Suppressor macrophage (primary cell): ENCODE data around the gene PLA2G2C.
A peak's percentile ranks its signal among the peaks of the same experiment; 100 is the strongest.

ENCODE experiments used
- DNase-seq, 4 experiments: peaks; one replicate each; pipeline ENCODE4 v3.0.0-alpha.2; 2020 to 2022

The PLA2G2C gene

DNA sequence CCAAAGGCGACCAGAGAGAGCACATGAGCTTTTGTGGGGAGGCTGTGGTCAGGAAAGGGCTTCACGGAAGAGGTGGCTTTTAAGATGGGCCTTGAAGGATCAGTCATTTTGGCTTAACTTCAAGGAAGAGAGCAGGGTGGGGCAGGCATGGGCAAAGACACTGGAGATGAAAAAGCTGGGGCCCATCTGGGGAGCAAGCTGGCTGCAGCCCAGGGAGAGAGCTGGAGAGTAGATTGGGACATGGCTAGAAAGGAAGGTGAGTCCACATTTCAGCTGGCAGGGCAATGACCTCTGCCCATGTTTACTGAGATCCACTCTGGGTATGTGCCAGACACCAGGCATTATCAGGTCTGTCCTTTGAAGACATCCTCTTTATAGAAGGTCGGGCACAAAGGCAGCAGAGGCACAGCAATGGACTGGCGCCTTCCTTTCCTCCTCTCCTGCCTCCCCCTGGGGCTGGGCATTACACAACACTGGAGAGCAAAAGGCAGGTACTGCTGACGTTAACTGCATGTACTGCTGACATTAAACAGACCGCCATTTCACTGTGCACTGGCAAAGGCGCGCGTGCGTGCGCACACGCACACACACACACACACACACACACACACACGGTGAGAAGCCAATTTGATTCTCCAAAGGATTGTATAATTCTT, 2.6 kb downstream of the PLA2G2C start:
- DNase-seq = no peak

DNA sequence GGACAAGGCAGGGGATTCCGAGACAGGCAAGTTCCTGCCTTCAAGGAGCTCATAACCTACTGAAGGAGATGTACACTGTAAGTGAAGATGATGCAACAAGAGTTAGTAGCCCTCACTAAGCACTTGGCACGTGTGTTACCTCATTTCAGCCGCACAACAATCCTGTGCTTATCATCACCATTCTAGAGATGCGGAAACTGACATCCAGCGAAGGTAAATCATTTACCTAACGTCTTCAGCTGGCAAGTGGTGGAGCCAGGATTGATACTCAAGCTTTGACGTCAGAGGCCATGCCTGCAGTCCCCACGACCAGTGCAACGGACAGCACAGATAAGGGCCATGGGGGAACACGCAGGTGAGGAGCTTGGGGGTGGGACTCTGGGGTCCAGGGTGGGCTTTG, 3.3 kb downstream of the PLA2G2C start:
- no peak for DNase-seq

DNA sequence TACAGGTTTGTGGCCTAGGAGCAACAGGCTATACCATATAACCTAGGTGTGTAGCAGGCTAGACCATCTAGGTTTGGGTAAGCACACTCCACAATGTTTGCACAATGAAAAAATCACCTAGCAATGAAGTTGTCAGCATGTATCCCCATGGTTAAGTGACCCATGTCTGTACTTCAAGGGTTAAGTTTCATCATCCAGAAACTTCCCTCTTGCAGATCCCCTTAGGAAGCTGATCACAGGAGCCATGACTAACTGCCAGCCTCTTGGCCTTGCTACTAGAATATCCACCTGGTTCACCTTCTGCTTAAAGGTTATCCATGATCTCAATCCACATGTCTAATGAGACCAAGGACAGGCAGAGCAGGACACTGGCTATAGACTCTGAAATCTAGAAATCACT, 3.9 kb downstream of the PLA2G2C start:
- DNase-seq = peak in 2 of 4 experiments; percentile 19 to 51

DNA sequence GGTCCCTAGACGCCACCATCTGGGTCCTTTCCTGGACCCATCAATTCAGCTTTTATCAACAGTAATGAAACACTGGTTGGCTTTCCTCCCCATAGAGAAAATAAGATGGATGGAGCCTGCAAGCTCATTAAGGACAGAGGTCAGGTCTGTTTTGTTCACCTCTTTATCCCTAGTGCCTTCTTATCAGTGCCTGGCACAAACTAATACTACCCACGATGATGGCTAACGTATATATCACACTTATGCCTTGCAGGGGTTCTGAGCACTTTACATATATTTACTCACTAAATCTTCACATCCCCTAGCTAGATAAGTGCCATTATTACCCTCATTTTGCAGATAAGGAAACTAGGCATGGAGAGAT, 5.5 kb downstream of the PLA2G2C start:
- DNase-seq = no peak

DNA sequence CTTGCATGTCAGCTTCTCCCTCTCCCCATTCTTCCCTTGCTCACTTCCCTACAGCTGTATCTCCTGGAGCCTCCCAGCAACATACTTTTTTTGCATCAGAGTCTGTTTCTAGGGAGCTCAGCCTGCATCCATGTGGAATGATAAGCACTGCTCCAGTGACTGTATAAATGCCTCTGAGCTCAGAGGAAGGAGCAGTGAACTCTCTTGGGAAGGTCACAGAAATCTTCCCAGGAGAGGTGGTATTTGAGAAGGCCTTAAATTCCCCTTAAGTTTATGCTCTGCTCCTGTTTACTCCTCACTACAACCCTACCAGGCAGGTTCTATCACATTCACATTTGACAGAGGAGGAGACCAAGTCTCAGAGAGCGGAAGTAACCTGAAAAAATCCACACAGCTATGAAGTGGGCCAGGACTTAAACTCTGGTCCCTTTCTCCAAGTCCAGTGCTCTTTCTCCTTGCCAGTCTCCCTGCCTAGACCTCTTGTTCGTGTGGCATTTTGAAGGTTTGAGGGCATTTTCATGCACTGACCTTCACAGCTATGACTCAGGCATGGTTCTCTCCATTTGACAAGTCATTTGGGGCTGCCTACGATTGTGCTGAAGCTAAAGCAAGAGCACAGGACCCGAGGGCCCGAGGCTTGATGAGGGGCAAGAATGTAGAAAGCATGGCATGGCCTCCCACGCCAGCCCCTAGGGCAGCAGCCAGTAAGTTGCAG, 6.0 kb downstream of the PLA2G2C start:
- no peak for DNase-seq

DNA sequence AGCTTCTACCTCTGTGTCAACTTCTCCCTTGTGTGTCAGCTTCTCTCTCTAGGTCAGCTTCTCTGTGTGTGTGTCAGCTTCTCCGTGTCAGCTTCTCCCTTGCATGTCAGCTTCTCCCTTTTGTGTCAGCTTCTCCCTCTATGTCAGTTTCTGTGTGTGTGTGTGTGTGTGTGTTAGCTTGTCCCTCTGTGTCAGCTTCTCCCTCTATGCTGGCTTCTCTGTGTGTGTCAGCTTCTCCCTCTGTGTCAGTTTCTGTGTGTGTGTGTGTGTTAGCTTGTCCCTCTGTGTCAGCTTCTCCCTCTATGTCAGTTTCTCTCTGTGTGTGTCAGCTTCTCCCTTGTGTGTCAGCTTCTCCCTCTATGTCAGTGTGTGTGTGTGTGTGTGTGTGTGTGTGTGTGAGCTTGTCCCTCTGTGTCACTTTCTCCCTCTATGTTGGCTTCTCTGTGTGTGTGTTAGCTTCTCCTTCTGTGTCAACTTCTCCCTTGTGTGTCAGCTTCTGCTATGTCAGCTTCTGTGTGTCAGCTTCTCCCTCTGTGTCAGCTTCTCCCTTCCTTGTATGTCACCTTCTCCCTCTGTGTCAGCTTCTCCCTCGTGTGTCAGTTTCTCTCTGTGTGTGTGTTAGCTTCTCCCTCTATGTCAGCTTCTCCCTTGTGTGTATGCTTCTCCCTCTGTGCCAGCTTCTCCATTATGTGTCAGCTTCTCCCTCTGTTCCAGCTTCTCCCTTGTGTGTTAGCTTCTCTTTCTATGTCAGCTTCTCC, 6.8 kb downstream of the PLA2G2C start:
- DNase-seq = no peak

DNA sequence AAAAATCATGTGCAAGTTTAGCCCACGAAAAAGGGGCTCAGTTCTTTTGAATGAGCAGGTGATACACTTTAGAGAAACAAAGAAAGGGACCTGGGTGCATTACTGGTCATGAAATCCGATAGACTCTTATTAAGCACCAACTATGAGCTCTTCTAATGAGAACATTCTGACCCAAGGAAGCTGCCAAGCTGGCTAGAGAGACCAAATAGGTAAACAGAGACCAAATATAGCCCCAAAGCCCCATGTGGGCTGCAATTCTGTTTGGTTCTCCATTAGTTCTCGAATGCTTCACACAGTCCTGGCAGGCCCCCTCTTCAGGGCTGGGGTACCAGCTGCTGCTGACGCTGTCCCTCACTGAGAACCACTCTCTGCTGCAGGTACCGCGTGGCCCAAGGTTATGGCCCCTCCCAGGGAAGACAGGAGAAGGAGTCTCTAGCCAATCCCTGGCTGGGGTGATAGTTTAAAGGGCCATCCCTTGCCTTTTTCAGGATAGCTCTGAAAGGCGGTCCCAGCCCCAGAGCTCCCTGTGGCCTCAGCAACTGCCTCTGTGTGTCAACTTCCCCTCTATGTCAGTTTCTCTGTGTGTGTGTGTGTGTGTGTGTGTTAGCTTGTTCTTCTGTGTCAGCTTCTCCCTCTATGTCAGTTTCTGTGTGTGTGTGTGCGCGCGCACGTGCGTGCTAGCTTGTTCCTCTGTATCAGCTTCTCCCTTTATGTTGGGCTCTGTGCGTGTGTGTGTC, 7.5 kb downstream of the PLA2G2C start:
- peak; percentile 14 to 61 (median 35) for DNase-seq

DNA sequence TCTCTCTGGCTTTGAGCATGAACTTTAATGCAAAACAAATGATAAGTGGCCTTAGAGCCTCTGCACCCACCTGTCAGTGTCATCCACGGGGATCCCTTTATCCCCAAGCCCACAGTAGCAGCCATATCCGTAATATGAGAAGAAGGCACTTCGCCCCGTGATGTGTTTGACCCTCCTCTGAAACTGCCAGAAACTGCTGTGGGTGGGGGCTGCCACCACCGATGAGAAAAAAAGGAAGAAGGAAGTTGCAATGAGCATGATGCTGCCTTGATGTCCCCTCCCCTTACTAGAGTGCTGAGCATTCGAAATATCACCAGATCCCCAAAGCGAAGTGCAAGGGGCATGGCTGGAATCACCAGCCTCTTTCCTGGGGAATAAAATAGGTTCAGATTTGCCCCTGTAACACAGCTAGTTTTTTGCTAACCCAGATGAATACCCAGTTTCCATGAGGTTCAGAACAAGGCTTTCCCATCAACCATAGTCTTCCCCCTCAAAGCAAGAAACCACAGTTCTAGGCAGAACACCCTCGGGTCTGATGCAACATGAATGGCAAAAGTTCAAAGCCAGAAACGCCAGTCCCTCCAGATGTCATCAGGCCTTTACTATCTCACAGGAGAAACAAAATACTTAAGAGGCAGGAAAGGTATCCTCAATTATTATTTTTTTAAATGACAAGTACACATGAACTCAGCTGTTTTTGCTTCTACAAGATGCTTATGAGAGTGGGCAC, 11.2 kb downstream of the PLA2G2C start:
- DNase-seq = peak; percentile 36 to 67 (median 58)

DNA sequence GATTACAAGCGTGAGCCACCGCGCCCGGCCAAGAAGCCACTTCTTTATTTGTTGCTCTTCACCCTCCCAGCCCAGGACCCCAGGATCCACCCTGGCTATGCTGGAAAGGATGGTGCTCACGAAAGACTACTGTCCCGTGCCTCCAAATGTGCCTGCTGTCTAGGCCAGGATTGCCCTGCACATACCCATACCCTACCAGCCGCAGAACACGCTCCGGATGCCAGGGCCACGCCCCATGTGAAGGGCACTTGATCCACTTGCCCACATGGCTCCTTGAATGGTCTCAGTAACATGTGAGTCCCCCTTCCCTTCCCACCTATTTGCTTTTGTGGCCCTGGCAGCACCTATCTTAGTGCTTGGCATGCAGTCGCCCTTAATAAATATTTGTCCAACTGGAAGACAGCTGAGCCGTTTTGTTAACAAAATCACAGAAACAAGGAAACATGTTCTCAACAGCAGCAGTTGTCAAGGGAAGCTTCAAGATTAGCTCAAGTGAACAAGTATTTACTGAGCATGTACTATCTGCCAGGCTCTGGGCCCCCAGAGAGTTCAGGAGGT, 14.2 kb downstream of the PLA2G2C start:
- DNase-seq = no peak

DNA sequence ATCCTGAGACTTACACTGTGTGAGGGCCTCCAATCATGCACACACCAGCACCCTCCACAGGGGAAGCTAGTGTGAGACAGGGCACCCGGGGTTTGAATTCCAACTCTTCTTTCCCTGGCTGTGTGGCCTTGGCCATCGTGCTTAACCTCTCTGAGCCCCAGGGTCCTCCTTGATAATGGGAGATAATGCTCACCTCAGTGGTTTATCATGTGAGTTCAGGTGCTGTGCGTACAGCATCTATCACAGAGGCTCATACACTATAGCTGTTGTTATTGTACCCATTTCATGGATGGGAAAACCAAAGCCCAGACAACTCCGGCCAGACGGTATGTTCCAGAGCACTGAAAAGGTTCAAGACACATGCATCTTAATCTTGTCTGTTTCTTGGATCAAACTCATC, 16.4 kb downstream of the PLA2G2C start:
- DNase-seq = no peak

DNA sequence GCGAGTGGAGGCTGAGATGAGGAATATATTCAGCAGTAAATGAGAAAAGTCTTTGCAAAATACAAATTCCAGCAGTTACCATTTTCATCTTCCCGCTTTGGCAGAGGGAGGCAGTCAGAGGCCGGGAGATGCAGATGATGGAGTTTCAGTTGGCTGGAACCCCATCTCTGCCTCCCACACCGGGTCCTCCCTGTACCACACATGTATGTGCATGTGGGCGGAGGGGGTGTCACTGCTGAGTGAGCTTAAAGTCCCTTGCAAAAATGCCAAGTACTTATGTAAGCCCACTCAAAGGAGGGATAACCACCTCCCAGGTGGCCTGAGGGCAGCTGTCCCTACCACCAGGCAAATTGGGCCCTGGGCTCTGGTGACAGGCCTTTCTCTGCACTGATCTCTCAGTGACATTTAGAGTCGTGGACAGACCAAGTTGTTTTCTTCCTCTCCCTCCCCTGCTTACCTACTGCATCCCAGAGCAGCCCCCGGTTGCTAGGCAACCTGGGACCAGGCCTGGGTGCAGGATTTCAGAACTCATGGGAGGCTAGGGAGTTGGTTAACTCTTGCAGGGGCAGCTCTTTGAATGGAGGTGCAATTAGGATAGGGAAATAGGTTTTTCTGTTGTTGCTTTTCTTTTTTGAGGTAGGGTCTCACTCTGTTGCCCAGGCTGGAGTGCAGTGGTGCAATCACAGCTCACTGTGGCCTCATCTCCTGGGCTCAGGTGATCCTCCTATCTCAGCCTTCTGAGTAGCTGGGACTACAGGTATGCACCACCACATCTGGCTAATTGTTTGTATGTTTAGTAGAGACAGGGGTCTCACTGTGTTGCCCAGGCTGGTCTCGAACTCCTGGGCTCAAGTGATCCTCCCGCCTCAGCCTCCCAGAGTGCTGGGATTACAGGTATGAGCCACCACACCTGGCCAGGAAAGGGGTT, 17.5 kb downstream of the PLA2G2C start:
- no peak for DNase-seq

DNA sequence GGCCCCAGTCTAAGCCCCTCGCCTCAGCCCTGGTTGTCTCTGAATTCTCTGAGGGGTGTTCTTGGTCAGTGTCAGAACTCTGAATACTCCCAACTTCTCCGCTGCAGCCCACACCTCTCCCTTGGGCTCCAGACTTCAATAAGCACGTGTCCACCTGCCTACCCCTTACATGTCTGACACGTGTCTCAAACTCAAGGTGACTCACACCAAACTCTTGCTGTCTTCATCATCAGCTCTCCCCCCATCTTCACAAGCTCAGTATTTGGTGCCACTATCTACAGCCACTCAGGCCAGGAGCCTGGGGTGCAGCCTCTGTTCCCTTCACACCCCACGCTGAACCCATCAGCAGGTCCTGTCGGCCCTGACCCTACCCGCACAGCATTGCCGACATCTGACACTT, 19.2 kb downstream of the PLA2G2C start:
- no peak for DNase-seq

DNA sequence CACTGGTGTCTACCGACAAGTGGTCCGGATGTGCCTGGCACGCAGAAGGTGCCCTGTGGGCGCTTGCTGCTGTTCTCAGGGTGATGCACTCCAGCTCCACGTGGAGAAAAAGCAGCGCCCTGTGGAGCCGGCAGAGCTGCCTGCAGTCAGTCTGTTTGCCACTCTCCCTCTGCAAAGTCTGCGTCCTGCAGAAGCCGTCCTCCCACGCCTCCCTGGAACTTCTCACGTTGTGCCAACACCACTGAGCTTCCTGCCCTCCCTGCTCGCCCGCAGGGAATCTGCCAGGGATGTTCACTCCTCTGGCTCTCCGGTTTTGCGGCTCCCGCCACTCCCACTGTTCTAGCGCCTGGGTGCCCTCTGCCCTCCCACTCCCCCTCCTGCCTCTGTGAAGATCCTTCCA, 20.3 kb downstream of the PLA2G2C start:
- DNase-seq = no peak

DNA sequence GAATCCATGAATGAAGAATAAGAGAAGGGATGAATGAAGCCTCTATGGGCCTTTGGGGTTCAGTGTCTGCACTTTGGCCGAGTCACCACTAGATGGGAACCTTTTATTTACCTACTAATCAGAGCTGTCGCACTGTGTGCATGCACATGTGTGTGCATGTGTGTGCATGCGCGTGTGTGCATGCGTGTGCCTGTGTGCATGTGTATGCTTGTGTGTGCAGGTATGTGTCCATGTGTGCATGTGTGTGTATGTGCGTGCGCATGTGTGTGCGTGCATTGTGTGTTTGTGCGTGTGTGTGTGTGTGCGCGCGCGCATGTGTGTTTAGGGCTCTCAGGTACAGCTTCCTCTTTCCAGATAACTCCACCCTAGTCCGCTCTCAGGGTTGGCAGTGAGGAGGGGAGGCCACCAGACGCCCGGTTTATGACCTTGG, 20.8 kb downstream of the PLA2G2C start:
- peak in 1 of 4 experiments; percentile 33 for DNase-seq

DNA sequence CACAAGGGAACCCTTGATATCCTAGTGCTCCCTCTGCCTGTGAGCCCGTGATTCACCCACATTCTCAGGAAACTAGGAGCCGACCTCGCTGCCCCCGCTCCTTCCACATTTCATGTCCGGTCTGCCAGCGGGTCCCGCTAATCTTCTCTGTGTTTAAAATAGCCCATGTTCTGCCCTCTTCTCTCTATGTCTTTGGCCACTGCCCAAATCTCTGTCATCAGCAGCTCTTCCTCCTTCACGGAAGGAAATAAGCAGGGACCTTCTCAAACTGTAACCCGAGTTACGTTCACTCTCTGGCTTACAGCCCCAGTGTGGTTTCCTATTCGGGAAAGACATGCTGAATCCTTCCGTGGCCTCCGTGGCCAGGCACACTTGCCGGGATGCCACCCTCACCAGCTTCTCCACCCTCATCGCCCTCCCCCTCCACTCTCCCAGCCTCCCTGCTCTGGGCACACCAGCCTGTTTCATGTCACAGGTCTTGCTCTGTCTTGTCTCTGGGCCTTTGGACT, 21.6 kb downstream of the PLA2G2C start:
- DNase-seq = peak; percentile 32 to 74 (median 62)

DNA sequence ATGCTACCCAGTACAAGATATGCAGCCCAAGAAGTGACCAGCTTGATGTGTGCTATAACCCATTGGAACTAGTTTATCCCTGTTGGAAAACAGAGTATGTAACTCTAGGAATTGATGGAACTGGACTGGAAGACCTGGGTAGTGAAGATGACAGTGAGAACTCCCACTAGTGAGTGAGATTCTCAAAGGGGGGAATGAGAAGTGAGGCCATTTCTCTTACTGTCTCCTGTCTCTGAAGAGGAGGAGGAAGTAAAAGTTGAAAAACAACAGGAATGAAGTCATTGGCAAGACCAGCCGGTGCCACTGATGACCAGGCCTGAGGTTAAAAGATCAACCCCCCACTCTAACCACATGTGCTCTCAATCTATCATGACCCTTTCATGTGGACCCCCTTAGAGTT, 26.3 kb downstream of the PLA2G2C start:
- no peak for DNase-seq

DNA sequence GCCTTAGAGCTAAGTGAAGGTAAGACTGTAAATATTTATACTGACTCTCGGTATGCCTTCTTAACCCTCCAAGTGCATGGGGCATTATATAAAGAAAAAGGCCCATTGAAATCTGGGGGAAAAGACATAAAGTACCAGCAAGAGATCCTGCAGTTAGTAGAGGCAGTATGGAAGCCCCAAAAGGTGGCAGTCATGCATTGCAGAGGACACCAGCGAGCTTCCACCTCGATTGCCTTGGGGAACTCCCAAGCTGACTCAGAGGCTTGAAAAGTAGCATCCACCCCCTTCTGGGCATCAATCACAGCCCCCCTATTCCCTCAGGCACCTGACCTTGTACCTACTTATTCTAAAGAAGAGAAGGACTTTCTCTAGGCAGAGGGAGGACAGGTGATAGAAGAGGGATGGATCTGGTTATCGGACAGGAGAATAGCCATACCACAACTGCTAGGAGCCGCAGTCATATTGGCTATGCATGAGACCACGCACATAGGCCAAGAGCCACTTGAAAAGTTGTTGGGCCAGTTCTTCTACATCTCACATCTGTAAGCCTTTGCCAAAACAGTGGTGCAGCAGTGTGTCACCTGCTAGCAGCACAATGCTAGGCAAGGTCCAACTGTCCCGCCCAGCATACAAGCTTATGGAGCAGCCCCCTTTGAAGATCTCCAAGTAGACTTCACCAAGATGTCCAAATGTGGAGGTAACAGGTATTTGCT, 27.8 kb downstream of the PLA2G2C start:
- DNase-seq = no peak

DNA sequence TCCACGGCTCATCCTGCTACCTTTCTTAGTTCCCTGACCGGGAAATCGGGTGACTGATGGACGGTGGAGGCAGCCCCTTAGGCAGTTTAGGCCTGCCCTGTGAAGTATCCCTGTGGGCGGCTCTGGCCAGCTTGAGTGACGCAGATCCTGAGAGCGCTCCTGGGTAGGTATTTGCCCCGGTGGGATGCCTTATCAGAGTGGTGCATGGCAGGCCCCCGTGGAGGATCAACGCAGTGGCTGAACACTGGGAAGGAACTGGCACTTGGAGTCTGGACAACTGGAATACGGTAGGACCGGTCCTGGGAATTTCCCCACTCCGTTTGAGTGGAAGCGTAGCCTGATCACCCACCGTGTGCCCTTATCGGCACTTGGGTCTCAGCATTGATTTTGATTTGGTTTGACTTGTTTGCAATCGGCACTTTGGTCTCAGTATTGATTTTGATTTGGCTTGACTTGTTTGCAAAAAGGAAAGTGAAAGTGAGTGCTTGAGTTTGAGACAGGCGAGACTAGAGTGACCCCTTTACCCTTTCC, 32.0 kb downstream of the PLA2G2C start:
- DNase-seq = no peak

DNA sequence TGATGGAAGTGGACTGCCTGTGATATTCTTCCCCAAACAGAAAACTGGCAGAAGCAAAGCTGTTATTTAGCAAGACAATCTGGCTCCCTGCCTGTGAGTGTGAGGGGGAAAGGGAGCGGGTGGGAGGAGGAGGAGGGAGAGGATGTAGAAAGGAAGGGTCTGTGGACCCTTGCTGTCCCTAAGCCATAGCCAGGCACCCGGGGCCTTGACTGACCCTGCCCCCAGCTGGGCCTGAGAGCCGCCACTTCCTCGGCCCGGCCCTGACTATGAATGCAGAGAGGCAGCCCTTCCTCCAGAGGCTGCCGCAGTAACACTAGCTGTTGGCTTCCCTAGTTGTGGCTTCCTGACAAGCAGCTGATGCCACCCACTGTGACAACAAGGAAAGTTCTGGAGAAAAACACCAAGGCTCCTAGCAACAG, 33.3 kb downstream of the PLA2G2C start:
- peak; percentile 61 to 86 (median 82) for DNase-seq

DNA sequence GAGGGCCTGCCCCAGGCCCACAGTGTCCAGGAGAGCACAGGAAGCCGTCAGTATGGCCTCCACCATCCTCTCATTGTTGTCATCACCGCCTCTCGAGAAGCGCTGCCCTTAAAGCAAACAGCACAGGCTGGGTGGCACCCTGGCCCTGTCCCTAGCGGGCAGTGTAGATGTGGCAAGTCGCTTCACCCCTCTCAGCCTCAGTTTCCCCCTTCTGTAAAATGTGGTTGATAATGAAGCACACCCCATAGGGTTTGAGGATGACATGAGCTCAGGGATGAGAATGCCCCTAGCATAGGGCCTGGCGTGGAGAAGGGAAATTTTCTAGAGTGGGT, 33.8 kb downstream of the PLA2G2C start:
- no peak for DNase-seq
